ENCODE measurements around the gene TJP1.
"Not testable (repeated sequence)": the region's sequence is repeated elsewhere in the genome, so short reads cannot be mapped to it uniquely, and the experiment has no call there.

Gene TJP1

GRCh38 chr15:29820394-29821154 lies 1.7 kb downstream of the TJP1 start:
- Histone ChIP-seq H3K4me3 (ENCODE audit: low read length) (no peak overlapping the region), H3K9ac (ENCODE audit: low read length) (peak overlapping the region; percentile 33), H3K18ac (ENCODE audit: low read length) (no peak overlapping the region), H3K36me3 (ENCODE audit: control insufficient read depth, insufficient read depth, low read length) (no peaks in the 10 kb centered on the region), H2BK15ac (replicated peaks; ENCODE audit: low read depth) (no peak overlapping the region), H3K79me1 (ENCODE audit: low read length) (no peaks in the 10 kb centered on the region), H3K4ac (ENCODE audit: low read depth, low read length) (no peak overlapping the region), H3K27me3 (ENCODE audit: insufficient read depth, low read length, poor library complexity) (no peaks in the 10 kb centered on the region), H3K23ac (ENCODE audit: low read length) (no peak overlapping the region), H3K56ac (ENCODE audit: low read length) (no peak overlapping the region), H2AK5ac (ENCODE audit: low read length) (no peak overlapping the region), H4K5ac (ENCODE audit: low read length) (no peak overlapping the region), H3K4me1 (ENCODE audit: control insufficient read depth, low read depth, low read length) (peaks cover 3% of the 10 kb centered on the region), H2BK5ac (ENCODE audit: low read length) (no peak overlapping the region), H3K27ac (ENCODE audit: low read depth, low read length) (no peak overlapping the region), H3K79me2 (ENCODE audit: control insufficient read depth, insufficient read depth, low read length) (peaks cover 49% of the 10 kb centered on the region), H4K8ac (ENCODE audit: low read depth, low read length) (no peak overlapping the region), H3K4me2 (ENCODE audit: low read length) (peak overlapping the region; percentile 6), H2BK120ac (ENCODE audit: low read depth, low read length) (no peak overlapping the region)
- DNase-seq, result peak; percentile 26
- WGBS (ENCODE audit: extremely low coverage, insufficient coverage, low lambda C conversion rate), result no CpG with 5 or more reads among the region's 9 CpGs

GRCh38 chr15:29819979-29820378 lies 2.3 kb downstream of the TJP1 start:
- H2BK15ac ChIP-seq (replicated peaks; ENCODE audit: low read depth), result no peak overlapping the region
- no peak for DNase-seq
- no peak overlapping the region for H2AK5ac ChIP-seq (ENCODE audit: low read length)
- no peak overlapping the region for H3K18ac ChIP-seq (ENCODE audit: low read length)
- H3K79me1 ChIP-seq (ENCODE audit: low read length), result no peaks in the 10 kb centered on the region
- H3K56ac ChIP-seq (ENCODE audit: low read length), result no peak overlapping the region
- no peaks in the 10 kb centered on the region for H3K36me3 ChIP-seq (ENCODE audit: control insufficient read depth, insufficient read depth, low read length)
- H3K27ac ChIP-seq (ENCODE audit: low read depth, low read length), result no peak overlapping the region
- peaks cover 53% of the 10 kb centered on the region for H3K79me2 ChIP-seq (ENCODE audit: control insufficient read depth, insufficient read depth, low read length)
- no peak overlapping the region for H2BK120ac ChIP-seq (ENCODE audit: low read depth, low read length)
- WGBS (ENCODE audit: extremely low coverage, insufficient coverage, low lambda C conversion rate), result no CpG with 5 or more reads among the region's 4 CpGs
- no peak overlapping the region for H3K4ac ChIP-seq (ENCODE audit: low read depth, low read length)
- no peak overlapping the region for H4K8ac ChIP-seq (ENCODE audit: low read depth, low read length)
- no peak overlapping the region for H3K23ac ChIP-seq (ENCODE audit: low read length)
- no peak overlapping the region for H4K5ac ChIP-seq (ENCODE audit: low read length)
- H3K4me1 ChIP-seq (ENCODE audit: control insufficient read depth, low read depth, low read length), result peaks cover 3% of the 10 kb centered on the region
- H3K4me2 ChIP-seq (ENCODE audit: low read length), result peak overlapping the region; percentile 6
- no peak overlapping the region for H3K4me3 ChIP-seq (ENCODE audit: low read length)
- no peak overlapping the region for H2BK5ac ChIP-seq (ENCODE audit: low read length)
- H3K27me3 ChIP-seq (ENCODE audit: insufficient read depth, low read length, poor library complexity), result no peaks in the 10 kb centered on the region
- H3K9ac ChIP-seq (ENCODE audit: low read length), result peak overlapping the region; percentile 26

GRCh38 chr15:29818141-29818540 lies 4.1 kb downstream of the TJP1 start:
- 100% methylated on average over 6 of the region's 10 CpGs for WGBS (ENCODE audit: extremely low coverage, insufficient coverage, low lambda C conversion rate)
- Histone ChIP-seq H3K23ac (ENCODE audit: low read length) (no peak overlapping the region), H2BK120ac (ENCODE audit: low read depth, low read length) (no peak overlapping the region), H3K4me3 (ENCODE audit: low read length) (no peak overlapping the region), H3K27me3 (ENCODE audit: insufficient read depth, low read length, poor library complexity) (no peaks in the 10 kb centered on the region), H2BK15ac (replicated peaks; ENCODE audit: low read depth) (no peak overlapping the region), H3K18ac (ENCODE audit: low read length) (no peak overlapping the region), H3K4me2 (ENCODE audit: low read length) (no peak overlapping the region), H2BK5ac (ENCODE audit: low read length) (no peak overlapping the region), H4K8ac (ENCODE audit: low read depth, low read length) (no peak overlapping the region), H3K27ac (ENCODE audit: low read depth, low read length) (no peak overlapping the region), H3K79me2 (ENCODE audit: control insufficient read depth, insufficient read depth, low read length) (peaks cover 67% of the 10 kb centered on the region), H3K4me1 (ENCODE audit: control insufficient read depth, low read depth, low read length) (peaks cover 3% of the 10 kb centered on the region), H3K4ac (ENCODE audit: low read depth, low read length) (no peak overlapping the region), H4K5ac (ENCODE audit: low read length) (no peak overlapping the region), H3K36me3 (ENCODE audit: control insufficient read depth, insufficient read depth, low read length) (no peaks in the 10 kb centered on the region), H3K79me1 (ENCODE audit: low read length) (no peaks in the 10 kb centered on the region), H3K56ac (ENCODE audit: low read length) (no peak overlapping the region), H3K9ac (ENCODE audit: low read length) (no peak overlapping the region), H2AK5ac (ENCODE audit: low read length) (no peak overlapping the region)
- DNase-seq, result no peak

- WGBS (ENCODE audit: extremely low coverage, insufficient coverage, low lambda C conversion rate), result no CpG with 5 or more reads among the region's 3 CpGs
- H2BK120ac ChIP-seq (ENCODE audit: low read depth, low read length), result not testable (repeated sequence)
Observed at GRCh38 chr15:29817455-29817854, 4.8 kb downstream of the TJP1 start.

GRCh38 chr15:29815000-29815710 lies 7.1 kb downstream of the TJP1 start:
- no peak overlapping the region for H3K56ac ChIP-seq (ENCODE audit: low read length)

More at GRCh38 chr15:29817455-29817854, 4.8 kb downstream of the TJP1 start:
- H3K56ac ChIP-seq (ENCODE audit: low read length); H3K27ac ChIP-seq (ENCODE audit: low read depth, low read length); H3K4ac ChIP-seq (ENCODE audit: low read depth, low read length); DNase-seq; H3K23ac ChIP-seq (ENCODE audit: low read length); H3K79me1 ChIP-seq (ENCODE audit: low read length); H2AK5ac ChIP-seq (ENCODE audit: low read length); H2BK5ac ChIP-seq (ENCODE audit: low read length); H4K5ac ChIP-seq (ENCODE audit: low read length); H3K4me3 ChIP-seq (ENCODE audit: low read length); H3K18ac ChIP-seq (ENCODE audit: low read length); H2BK15ac ChIP-seq (replicated peaks; ENCODE audit: low read depth); H3K27me3 ChIP-seq (ENCODE audit: insufficient read depth, low read length, poor library complexity); H4K8ac ChIP-seq (ENCODE audit: low read depth, low read length); H3K9ac ChIP-seq (ENCODE audit: low read length); H3K36me3 ChIP-seq (ENCODE audit: control insufficient read depth, insufficient read depth, low read length); H3K4me1 ChIP-seq (ENCODE audit: control insufficient read depth, low read depth, low read length); H3K4me2 ChIP-seq (ENCODE audit: low read length): not testable (repeated sequence)
- peaks cover 73% of the 10 kb centered on the region for H3K79me2 ChIP-seq (ENCODE audit: control insufficient read depth, insufficient read depth, low read length)

More at GRCh38 chr15:29815000-29815710, 7.1 kb downstream of the TJP1 start:
- H2AK5ac ChIP-seq (ENCODE audit: low read length), result no peak overlapping the region
- no peaks in the 10 kb centered on the region for H3K79me1 ChIP-seq (ENCODE audit: low read length)
- no peak overlapping the region for H3K4me3 ChIP-seq (ENCODE audit: low read length)
- no peaks in the 10 kb centered on the region for H3K27me3 ChIP-seq (ENCODE audit: insufficient read depth, low read length, poor library complexity)
- no peak overlapping the region for H3K9ac ChIP-seq (ENCODE audit: low read length)
- no peaks in the 10 kb centered on the region for H3K36me3 ChIP-seq (ENCODE audit: control insufficient read depth, insufficient read depth, low read length)
- no peak overlapping the region for H3K23ac ChIP-seq (ENCODE audit: low read length)
- H4K5ac ChIP-seq (ENCODE audit: low read length), result no peak overlapping the region
- H3K4ac ChIP-seq (ENCODE audit: low read depth, low read length), result no peak overlapping the region
- no peak overlapping the region for H3K27ac ChIP-seq (ENCODE audit: low read depth, low read length)
- H3K4me1 ChIP-seq (ENCODE audit: control insufficient read depth, low read depth, low read length), result no peaks in the 10 kb centered on the region
- H3K18ac ChIP-seq (ENCODE audit: low read length), result no peak overlapping the region
- no CpG with 5 or more reads among the region's 3 CpGs for WGBS (ENCODE audit: extremely low coverage, insufficient coverage, low lambda C conversion rate)
- H2BK5ac ChIP-seq (ENCODE audit: low read length), result no peak overlapping the region
- H4K8ac ChIP-seq (ENCODE audit: low read depth, low read length), result no peak overlapping the region
- H2BK120ac ChIP-seq (ENCODE audit: low read depth, low read length), result no peak overlapping the region
- no peak overlapping the region for H3K4me2 ChIP-seq (ENCODE audit: low read length)
- H3K79me2 ChIP-seq (ENCODE audit: control insufficient read depth, insufficient read depth, low read length), result peaks cover 85% of the 10 kb centered on the region
- no peak overlapping the region for H2BK15ac ChIP-seq (replicated peaks; ENCODE audit: low read depth)
- no peak for DNase-seq

Measured in mesendoderm (in vitro differentiated cells).